Measurements from ENCODE around the gene PRKACA.

PRKACA gene

DNA sequence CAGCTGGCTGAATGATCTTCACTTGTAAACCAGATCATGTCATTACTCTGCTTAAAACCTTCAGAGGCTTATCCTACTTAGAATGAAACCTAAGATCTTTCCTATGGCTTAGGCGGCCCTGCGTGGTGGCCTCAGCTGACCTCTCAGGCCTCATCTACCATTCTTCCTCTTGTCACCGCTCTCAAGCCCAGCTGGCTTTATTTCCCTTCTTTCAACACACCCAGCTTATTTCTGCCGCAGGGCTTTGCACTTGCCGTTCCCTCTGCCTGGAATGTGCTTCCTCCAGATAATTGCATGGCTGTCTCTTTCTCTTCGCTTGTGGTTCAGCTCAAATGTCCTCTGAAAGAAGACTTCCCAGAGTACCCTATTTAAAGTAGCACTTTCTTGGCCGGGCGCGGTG is 22.4 kb upstream of the PRKACA start:
- ChIA-PET POLR2A (no interaction called here), CTCF (interaction anchor here (0.9 to 1.1 kb wide), 2 partner anchors 22 to 209 kb away, joined by 3 to 4 read pairs; no protein-coding TSS in a partner anchor)
- TF ChIP-seq, protein P1, sequence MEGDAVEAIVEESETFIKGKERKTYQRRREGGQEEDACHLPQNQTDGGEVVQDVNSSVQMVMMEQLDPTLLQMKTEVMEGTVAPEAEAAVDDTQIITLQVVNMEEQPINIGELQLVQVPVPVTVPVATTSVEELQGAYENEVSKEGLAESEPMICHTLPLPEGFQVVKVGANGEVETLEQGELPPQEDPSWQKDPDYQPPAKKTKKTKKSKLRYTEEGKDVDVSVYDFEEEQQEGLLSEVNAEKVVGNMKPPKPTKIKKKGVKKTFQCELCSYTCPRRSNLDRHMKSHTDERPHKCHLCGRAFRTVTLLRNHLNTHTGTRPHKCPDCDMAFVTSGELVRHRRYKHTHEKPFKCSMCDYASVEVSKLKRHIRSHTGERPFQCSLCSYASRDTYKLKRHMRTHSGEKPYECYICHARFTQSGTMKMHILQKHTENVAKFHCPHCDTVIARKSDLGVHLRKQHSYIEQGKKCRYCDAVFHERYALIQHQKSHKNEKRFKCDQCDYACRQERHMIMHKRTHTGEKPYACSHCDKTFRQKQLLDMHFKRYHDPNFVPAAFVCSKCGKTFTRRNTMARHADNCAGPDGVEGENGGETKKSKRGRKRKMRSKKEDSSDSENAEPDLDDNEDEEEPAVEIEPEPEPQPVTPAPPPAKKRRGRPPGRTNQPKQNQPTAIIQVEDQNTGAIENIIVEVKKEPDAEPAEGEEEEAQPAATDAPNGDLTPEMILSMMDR (IDR thresholded peaks at IDR 0.05; ENCODE audit: control extremely low read depth, extremely low read depth, low read depth, missing control alignments), result no peak
- DNase-seq (ENCODE audit: extremely low spot score), result no peak

DNA sequence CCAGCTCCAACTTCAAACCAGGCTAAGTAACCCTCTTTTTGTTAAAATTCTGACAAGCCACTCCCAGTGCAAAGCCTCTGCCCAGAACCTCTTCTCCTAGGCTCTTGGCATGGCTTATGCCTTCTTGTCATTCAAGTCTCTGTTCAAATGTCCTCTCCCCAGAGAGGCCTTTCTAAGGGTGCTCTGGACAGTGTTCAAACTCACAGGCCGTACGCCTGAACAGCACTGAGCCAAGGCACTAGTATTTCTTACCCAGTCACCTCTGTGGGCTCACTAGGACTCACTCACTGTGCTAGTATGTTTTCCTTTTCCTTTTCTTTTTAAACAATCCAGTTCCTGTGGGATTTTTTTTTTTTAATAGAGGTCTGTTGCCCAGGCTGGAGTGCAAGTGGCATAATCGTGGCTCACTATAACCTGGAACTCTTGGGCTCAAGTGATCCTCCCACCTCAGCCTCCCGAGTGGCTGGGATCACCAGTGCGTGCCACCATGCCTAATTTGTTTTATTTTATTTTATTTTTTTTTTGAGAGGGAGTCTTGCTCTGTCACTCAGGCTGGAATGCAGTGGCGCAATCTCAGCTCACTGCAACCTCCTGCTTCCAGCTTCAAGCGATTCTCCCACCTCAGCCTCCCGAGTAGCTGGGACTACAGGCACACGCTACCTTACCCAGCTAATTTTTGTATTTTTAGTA is 21.2 kb upstream of the PRKACA start:
- DNase-seq (ENCODE audit: extremely low spot score), result no peak
- TF ChIP-seq, protein P1 (IDR thresholded peaks at IDR 0.05; ENCODE audit: control extremely low read depth, extremely low read depth, low read depth, missing control alignments), result no peak
- CTCF ChIA-PET, result interaction anchor here (1.0 to 4.3 kb wide), 3 partner anchors 12 to 209 kb away, joined by 5 to 50 read pairs (median 29); partner anchors contain the start of gene PRKACA
- POLR2A ChIA-PET, result no interaction called here

DNA sequence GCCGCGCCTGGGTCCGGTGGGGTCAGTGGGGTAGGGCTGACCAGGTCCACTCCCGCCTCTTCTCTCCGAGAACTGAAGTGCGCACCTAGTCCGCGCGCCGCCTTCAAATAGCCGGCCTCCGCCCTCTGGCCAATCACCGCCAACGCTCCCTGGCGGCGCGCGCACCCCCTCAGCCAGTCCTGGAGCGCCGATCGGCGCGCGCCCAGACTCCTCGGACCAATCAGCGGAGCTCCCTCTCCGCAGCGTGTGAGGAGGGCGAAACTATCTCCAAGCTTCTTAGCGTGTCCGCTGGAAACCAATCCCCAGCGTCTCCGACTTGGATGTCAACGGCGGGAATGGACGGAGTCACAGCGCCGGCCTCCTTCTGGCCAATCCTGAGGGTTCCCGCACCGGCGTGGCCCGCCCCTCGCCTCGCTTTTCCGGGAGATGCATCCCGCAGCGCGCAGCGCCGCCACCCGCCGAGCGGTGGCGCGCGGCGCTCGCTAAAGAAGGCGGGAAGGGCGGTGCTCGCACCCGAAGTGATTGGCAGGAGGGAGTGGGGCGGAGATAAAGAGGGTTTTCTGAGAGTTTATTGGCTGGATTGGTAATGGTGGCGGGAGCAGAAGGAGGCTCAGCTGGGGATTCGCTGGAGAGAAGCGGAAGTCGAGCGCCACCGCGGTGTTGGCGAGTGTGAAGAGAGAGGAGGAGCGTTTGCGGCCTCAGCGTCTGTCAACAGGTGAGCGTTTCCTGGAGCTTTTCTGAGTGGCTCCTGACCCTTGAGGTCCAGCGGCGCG is 19.1 kb upstream of the PRKACA start, which contains the start of gene ASF1B:
Gene ASF1B (minus strand): TSS at position 81 of the 773 bp plus-strand sequence. CDS start 133 bp downstream, outside the sequence.
- ChIA-PET CTCF (interaction anchor here (0.6 to 4.3 kb wide), 70 partner anchors 9 to 384 kb away, joined by 3 to 50 read pairs (median 4); partner anchors contain the start of genes ADGRE5, BRME1, CC2D1A and NANOS3), POLR2A (interaction anchor here (0.6 to 1.2 kb wide), 15 partner anchors 14 to 345 kb away, joined by 3 to 9 read pairs (median 3); no protein-coding TSS in a partner anchor)
- TF ChIP-seq, protein P1 (IDR thresholded peaks at IDR 0.05; ENCODE audit: control extremely low read depth, extremely low read depth, low read depth, missing control alignments), result peak; percentile 90
- peak; percentile 98 for DNase-seq (ENCODE audit: extremely low spot score)

DNA sequence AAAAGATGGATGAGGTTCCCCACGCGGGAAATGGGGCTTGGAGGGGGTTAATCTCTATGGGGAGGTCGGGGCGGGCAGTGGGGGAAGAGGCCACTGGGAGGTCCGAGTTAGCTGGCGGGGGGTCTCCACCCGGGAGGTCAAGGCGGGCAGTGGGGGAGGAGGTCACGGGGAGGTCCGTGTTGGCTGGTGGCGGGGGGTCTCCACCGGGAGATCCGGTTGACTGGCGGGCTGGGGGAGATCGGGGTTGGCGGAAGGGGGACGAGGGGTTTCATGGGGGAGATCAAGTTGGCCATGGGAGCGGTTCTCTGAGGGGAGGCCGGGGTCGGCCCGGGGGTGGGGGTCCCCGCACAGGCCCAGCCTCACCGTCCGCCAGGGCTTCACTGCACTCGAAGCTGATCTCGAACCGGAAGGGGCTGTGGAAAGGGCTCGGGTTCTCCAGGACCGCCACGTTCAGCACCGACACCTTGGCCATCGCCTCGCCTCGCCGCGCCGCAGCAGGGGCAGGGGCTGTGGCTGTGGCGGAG is 18.5 kb upstream of the PRKACA start:
- CTCF ChIA-PET, result interaction anchor here (0.6 to 4.3 kb wide), 58 partner anchors 9 to 385 kb away, joined by 3 to 50 read pairs (median 5); partner anchors contain the start of genes ADGRE5, BRME1, CC2D1A and NANOS3

DNA sequence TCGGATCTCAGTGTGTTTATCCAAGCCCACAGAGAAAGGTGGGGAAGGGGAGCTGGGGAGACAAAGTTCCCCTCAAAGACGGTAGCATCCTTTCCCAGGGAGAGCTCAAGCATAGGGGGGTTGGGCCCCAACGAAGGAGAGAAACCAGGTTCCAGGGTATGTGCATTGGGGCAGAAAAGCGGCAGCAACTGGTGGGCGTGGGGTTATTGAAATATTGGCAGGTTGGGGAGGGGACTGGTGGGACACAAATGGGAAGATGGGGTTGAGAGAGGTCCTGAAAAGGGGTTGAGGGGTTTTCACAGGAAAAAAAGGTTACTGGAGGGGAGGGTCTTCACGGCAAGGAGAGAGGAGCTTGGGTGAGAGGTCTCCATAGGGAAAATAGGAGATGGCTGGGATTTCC is 17.8 kb upstream of the PRKACA start:
- no peak for DNase-seq (ENCODE audit: extremely low spot score)
- POLR2A ChIA-PET, result interaction anchor here (0.6 to 0.7 kb wide), 5 partner anchors 17 to 286 kb away, joined by 3 to 8 read pairs (median 5); no protein-coding TSS in a partner anchor
- CTCF ChIA-PET, result interaction anchor here (1.1 to 4.3 kb wide), 7 partner anchors 12 to 263 kb away, joined by 4 to 50 read pairs (median 7); partner anchors contain the start of gene PRKACA
- TF ChIP-seq, protein P1 (IDR thresholded peaks at IDR 0.05; ENCODE audit: control extremely low read depth, extremely low read depth, low read depth, missing control alignments), result no peak

More for the DNA sequence above, 18.5 kb upstream of the PRKACA start:
- peak; percentile 14 for DNase-seq (ENCODE audit: extremely low spot score)
- POLR2A ChIA-PET, result interaction anchor here (0.6 to 1.2 kb wide), 8 partner anchors 54 to 337 kb away, joined by 3 to 8 read pairs (median 3); no protein-coding TSS in a partner anchor
- TF ChIP-seq, protein P1 (IDR thresholded peaks at IDR 0.05; ENCODE audit: control extremely low read depth, extremely low read depth, low read depth, missing control alignments), result no peak

All from GM10248 (cell line).